PFSK-1 (cell line): ENCODE data around the gene FOSL1.

Source experiments
- POLR2AphosphoS5 ChIP-seq: IDR thresholded peaks from 2 replicates; pipeline ENCODE4 v1.6.1; 2012; ENCODE audit warnings: low read depth, mild to moderate bottlenecking, control low read depth, low read length, moderate library complexity
- SIN3A ChIP-seq: IDR thresholded peaks from 2 replicates; pipeline ENCODE4 v1.6.1; 2012; ENCODE audit warnings: mild to moderate bottlenecking, low read length, moderate library complexity, borderline replicate concordance; ENCODE audit not compliant: insufficient read depth
- TAF1 ChIP-seq: IDR thresholded peaks from 2 replicates; pipeline ENCODE4 v1.6.1; 2012; ENCODE audit warnings: low read length, control low read depth, borderline replicate concordance; ENCODE audit not compliant: insufficient read depth

GRCh38 chr11:65944767-65945166, 44.6 kb upstream of the FOSL1 start:
- TF ChIP-seq SIN3A = no peak
- no peak for TF ChIP-seq POLR2AphosphoS5
- no peak for TF ChIP-seq TAF1
